GM18517 (cell line): ENCODE data around the gene TLCD5.

Experiments
- ATAC-seq: cut with Tn5 transposase; IDR thresholded peaks from one replicate; pipeline ENCODE4 v1.9.1; 2021; ENCODE audit warnings: mild to moderate bottlenecking, moderate library complexity; ENCODE audit not compliant: unreplicated experiment

Gene TLCD5

GRCh38 chr11:120378474-120378873 is 53.4 kb downstream of the TLCD5 start:
- ATAC-seq, result no peak

- ATAC-seq, result no peak
Measured at GRCh38 chr11:120381401-120381800, 56.3 kb downstream of the TLCD5 start.
